ENCODE results near the gene PXK.

- no peak for TF ChIP-seq POLR2A (IDR thresholded peaks at IDR 0.05)
- TF ChIP-seq CTCF (IDR thresholded peaks at IDR 0.05) = no peak
These were observed 42.6 kb downstream of the PXK start for GRCh38 chr3:58375254-58375653.
